Heart left ventricle (tissue), 16 donors: ENCODE measurements around the gene OAS3. TPM values are rescaled to one million over a fixed set of nuclear protein-coding genes. Genes with fewer than 3 reads are reported as not detected.

ENCODE experiments used
- ATAC-seq, 4 donors: fragments of 200-7000 bp; cut with Tn5 transposase; one replicate each; pipeline ENCODE4 v1.9.1; 2020 to 2022; ENCODE audit warnings: moderate library complexity in 4 of 4, mild to moderate bottlenecking in 3 of 4, moderate number of reproducible peaks in 1 of 4
- DNase-seq, 5 donors: peaks; one replicate each; pipeline ENCODE4 v3.0.0-alpha.2; 2020
- H3K27ac ChIP-seq, 12 donors: fragments of 200-600 bp; sonication (generic) in 4 of 12; one replicate each; pipeline versions ENCODE4 v1.5.0 to v1.8.0; 2016 to 2022; ENCODE audit warnings: mild to moderate bottlenecking in 2 of 12
- H3K27me3 ChIP-seq, 9 donors: fragments of 200-600 bp; sonication (generic) in 2 of 9; one replicate each; pipeline versions ENCODE4 v1.5.1 to v1.8.0; 2016 to 2022; ENCODE audit warnings: mild to moderate bottlenecking in 3 of 9
- H3K36me3 ChIP-seq, 9 donors: fragments of 200-600 bp; sonication (generic) in 2 of 9; one replicate each; pipeline versions ENCODE4 v1.5.0 to v1.8.0; 2018 to 2022; ENCODE audit warnings: mild to moderate bottlenecking in 2 of 9
- H3K4me1 ChIP-seq, 12 donors: fragments of 200-600 bp; sonication (generic) in 4 of 12; one replicate each; pipeline versions ENCODE4 v1.5.0 to v1.8.0; 2016 to 2022; ENCODE audit warnings: mild to moderate bottlenecking in 3 of 12
- H3K4me3 ChIP-seq, 12 donors: fragments of 200-600 bp; sonication (generic) in 4 of 12; one replicate each; pipeline versions ENCODE4 v1.5.0 to v1.8.0; 2017 to 2022; ENCODE audit warnings: mild to moderate bottlenecking in 9 of 12, moderate library complexity in 4 of 12
- H3K9me3 ChIP-seq, 12 donors: fragments of 200-600 bp; sonication (generic) in 4 of 12; one replicate each; pipeline versions ENCODE4 v1.5.0 to v1.8.0; 2016 to 2022; ENCODE audit warnings: mild to moderate bottlenecking in 1 of 12
- POLR2A ChIP-seq, 2 donors: fragments of 450-650 bp; IDR thresholded peaks; one replicate each; pipeline ENCODE4 v1.6.1; 2017; ENCODE audit warnings: antibody characterized with exemption in 2 of 2, mild to moderate bottlenecking in 2 of 2, moderate library complexity in 2 of 2
- WGBS, 4 donors: extraction: QIAGEN DNeasy Blood & Tissue Kit in 2 of 4; methylation state at CpG; one replicate each; pipeline versions ENCODE4 v1.1.5 to v1.1.7; 2013 to 2018; 5-methylcytosine and 5-hydroxymethylcytosine counted together
- intact Hi-C, 10 donors: fragments of 100-400 bp; cut with DNase I; formaldehyde crosslinking; loops; one replicate each; pipeline versions ENCODE4 v1.11.1 to v1.14.2; 2022
- polyA plus RNA-seq, 2 donors: library from polyadenylated mRNA; stranded (reverse); fragments of 200-250 nt; gene quantifications; one replicate each; pipeline ENCODE4 v1.2.3, GENCODE V29; 2013
- total RNA-seq, 9 donors: library from RNA; depleted of rRNA in 2 of 9; stranded (reverse); fragments of >200 nt in 2 of 9; fragmentation: NEBNext Ultra II Directional in 3 of 9; extraction: Animal tissue kit (Norgen Biotek cat#: 25700) in 3 of 9; gene quantifications; one replicate each; pipeline versions ENCODE4 v1.1.0 to v1.2.4, GENCODE V29; 2016 to 2023
- TF ChIP-seq, protein P1 (sequence below), 12 donors: fragments of 200-600 bp; sonication (generic) in 4 of 12; IDR thresholded peaks; one replicate each; pipeline versions ENCODE4 v1.5.0 to v1.8.0; 2018 to 2022; ENCODE audit warnings: antibody characterized with exemption in 12 of 12, mild to moderate bottlenecking in 5 of 12
- donor health status: ischemic (EF 13 %, LVEDD 7.1; RV severe dilation, severe dysfunction).
- donor health status: healthy with polysubstance abuse.
- donor health status: DM: no; HTN: yes; CAD: no.
- donor health status: DM: no; HTN: no; CAD: no.
- donor health status: ischemic (EF 25% LVEDD 6.9; RV normal size, moderate dysfunction).
- donor health status: ischemic (EF 25% LVEDD 5.7; RV mildly dilated, moderate dysfunction).
- donor health status: healthy.
- donor health status: DM: yes; HTN: yes; CAD: no.
- donor health status: ischemic (EF 35%, LVEDD 5.7; RV mildly dilated, moderate dysfunction).
- donor health status: nonischemic (EF 11% LVEDD 7.7; RV severe dilation, severe dysfunction).
- donor health status: DM: yes; HTN: yes; CAD: no.
- donor health status: PGD.
- donor health status: ischemic (EF 29% LVEDD 5.4; RV normal size, mild dysfunction).
- donor health status: nonischemic (EF 23%, LVEDD 6.1; RV moderate dilation, normal function).

Gene OAS3
- total and polyA plus RNA-seq, 11 donors: 4.1 to 45.1 (median 7.5) TPM

DNA sequence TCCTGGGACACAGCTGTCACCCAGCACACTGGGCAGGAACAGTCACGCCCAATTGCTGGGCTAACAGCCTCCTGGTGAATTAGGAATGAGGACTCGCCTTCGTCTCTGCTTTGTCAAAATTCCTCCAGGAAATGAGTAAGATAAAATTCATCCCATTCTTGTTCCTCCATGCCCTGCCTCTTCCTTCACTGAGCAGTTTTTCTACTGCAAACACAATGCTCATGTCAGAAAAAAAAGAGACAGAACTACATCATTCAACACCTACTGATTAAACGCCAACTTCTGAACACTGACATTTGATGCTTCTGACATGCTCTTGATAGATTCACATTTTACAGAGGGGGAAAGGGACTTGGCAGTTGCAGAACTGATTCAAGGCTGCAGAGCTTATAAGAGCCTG is 80.8 kb downstream of the OAS3 start:
- DNase-seq (no peak), ATAC-seq (no peak)
- peaks cover 0 to 3% (median 0%) of the 10 kb centered on the region in 12 donors for H3K4me1 ChIP-seq
- H3K9me3 ChIP-seq: no peaks in the 10 kb centered on the region
- intact Hi-C loops: no loop called here
- no peaks in the 10 kb centered on the region for H3K36me3 ChIP-seq
- H3K27me3 ChIP-seq: peaks cover 0 to 10% (median 0%) of the 10 kb centered on the region in 9 donors
- WGBS, 4 donors: 22 to 38% (median 26%) methylated on average over 4 of the region's 4 CpGs
- H3K4me3 ChIP-seq: no peak overlapping the region
- H3K27ac ChIP-seq: no peak overlapping the region
- no peak for TF ChIP-seq POLR2A (IDR thresholded peaks at IDR 0.05)
- TF ChIP-seq, protein P1, sequence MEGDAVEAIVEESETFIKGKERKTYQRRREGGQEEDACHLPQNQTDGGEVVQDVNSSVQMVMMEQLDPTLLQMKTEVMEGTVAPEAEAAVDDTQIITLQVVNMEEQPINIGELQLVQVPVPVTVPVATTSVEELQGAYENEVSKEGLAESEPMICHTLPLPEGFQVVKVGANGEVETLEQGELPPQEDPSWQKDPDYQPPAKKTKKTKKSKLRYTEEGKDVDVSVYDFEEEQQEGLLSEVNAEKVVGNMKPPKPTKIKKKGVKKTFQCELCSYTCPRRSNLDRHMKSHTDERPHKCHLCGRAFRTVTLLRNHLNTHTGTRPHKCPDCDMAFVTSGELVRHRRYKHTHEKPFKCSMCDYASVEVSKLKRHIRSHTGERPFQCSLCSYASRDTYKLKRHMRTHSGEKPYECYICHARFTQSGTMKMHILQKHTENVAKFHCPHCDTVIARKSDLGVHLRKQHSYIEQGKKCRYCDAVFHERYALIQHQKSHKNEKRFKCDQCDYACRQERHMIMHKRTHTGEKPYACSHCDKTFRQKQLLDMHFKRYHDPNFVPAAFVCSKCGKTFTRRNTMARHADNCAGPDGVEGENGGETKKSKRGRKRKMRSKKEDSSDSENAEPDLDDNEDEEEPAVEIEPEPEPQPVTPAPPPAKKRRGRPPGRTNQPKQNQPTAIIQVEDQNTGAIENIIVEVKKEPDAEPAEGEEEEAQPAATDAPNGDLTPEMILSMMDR (IDR thresholded peaks at IDR 0.05): no peak

DNA sequence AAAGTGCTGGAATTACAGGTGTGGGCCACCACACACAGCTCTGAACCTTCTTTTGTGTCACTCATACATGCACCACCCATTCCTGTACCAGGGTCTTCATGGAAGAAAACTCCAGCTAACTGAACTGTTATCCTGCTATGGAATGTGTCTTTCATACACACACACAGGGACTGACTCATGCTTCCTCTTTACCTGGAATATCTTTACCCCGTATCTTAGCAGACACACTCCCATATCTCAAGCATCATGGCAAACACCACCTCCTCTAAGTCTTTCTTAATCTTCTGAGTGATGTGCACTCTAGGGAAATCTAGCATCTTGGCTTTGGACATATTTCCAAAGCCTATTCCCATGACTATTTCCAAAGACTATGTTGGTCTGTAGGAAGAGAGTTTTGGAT is 83.2 kb downstream of the OAS3 start:
- Histone ChIP-seq H3K4me3 (no peak overlapping the region), H3K4me1 (peaks cover 0 to 3% (median 0%) of the 10 kb centered on the region in 12 donors), H3K27ac (no peak overlapping the region), H3K27me3 (peaks cover 0 to 6% (median 0%) of the 10 kb centered on the region in 9 donors), H3K36me3 (no peaks in the 10 kb centered on the region), H3K9me3 (peaks cover 0 to 3% (median 0%) of the 10 kb centered on the region in 12 donors)
- ATAC-seq: no peak
- 64 to 80% (median 67%) methylated on average over 1 of the region's 1 CpG for WGBS, 4 donors
- TF ChIP-seq, protein P1 (IDR thresholded peaks at IDR 0.05): no peak
- no peak for TF ChIP-seq POLR2A (IDR thresholded peaks at IDR 0.05)
- DNase-seq: no peak
- intact Hi-C loops: loop anchor here in 1 of 10 donors (5.0 kb wide), 1 partner anchor 119 kb away; no protein-coding TSS in a partner anchor

Other genes with a start within 250 kb of the OAS3 start
- under 1 TPM in 2 of 9 donors, not detected in 7; 0.11 to 0.12 TPM for gene RPH3A, start 146.7 kb upstream of the OAS3 start, total RNA-seq
- not detected for gene RPH3A, start 146.7 kb upstream of the OAS3 start, polyA plus RNA-seq
- gene OAS1, start 31.5 kb upstream of the OAS3 start, total RNA-seq: 10 to 100 TPM in 4 of 9 donors, 1 to 10 TPM in 5; 4.1 to 34.8 (median 8.0) TPM
- gene OAS1, start 31.5 kb upstream of the OAS3 start, polyA plus RNA-seq: 1 to 10 TPM; 4.1 to 5.8 TPM
- gene OAS2, start 40.0 kb downstream of the OAS3 start, total RNA-seq: 10 to 100 TPM in 4 of 9 donors, 1 to 10 TPM in 5; 6.0 to 46.1 (median 9.8) TPM
- gene OAS2, start 40.0 kb downstream of the OAS3 start, polyA plus RNA-seq: 1 to 10 TPM; 3.8 to 4.2 TPM
- gene DTX1, start 118.3 kb downstream of the OAS3 start, total RNA-seq: 1 to 10 TPM; 1.2 to 3.2 (median 2.4) TPM
- 1 to 10 TPM in 1 of 2 donors, under 1 TPM in 1; 0.50 to 1.2 TPM for gene DTX1, start 118.3 kb downstream of the OAS3 start, polyA plus RNA-seq
- not detected for gene RASAL1, start 197.3 kb downstream of the OAS3 start, total RNA-seq
- not detected for gene RASAL1, start 197.3 kb downstream of the OAS3 start, polyA plus RNA-seq
- not detected for gene CFAP73, start 211.2 kb downstream of the OAS3 start, total RNA-seq
- under 1 TPM; 0.04 to 0.11 TPM for gene CFAP73, start 211.2 kb downstream of the OAS3 start, polyA plus RNA-seq
- gene DDX54, start 247.0 kb downstream of the OAS3 start, total RNA-seq: 10 to 100 TPM; 28.2 to 60.2 (median 38.2) TPM
- gene DDX54, start 247.0 kb downstream of the OAS3 start, polyA plus RNA-seq: 10 to 100 TPM; 23.4 to 53.2 TPM
- gene RITA1, start 247.2 kb downstream of the OAS3 start, total RNA-seq: 10 to 100 TPM; 13.3 to 30.7 (median 16.0) TPM
- gene RITA1, start 247.2 kb downstream of the OAS3 start, polyA plus RNA-seq: 10 to 100 TPM; 10.4 to 12.9 TPM